Nephron progenitor cell (in vitro differentiated cells): Measurements from ENCODE around the gene DNAJC28.

Experiments used
- DNase-seq: peaks from one replicate; pipeline ENCODE4 v3.0.0; 2021
- H3K27ac Mint-ChIP-seq: 2 replicates; pipeline ENCODE4 v1.8.0; 2021; ENCODE audit warnings: mild to moderate bottlenecking, moderate library complexity, mixed read lengths
- H3K27me3 Mint-ChIP-seq: 2 replicates; pipeline ENCODE4 v1.8.0; 2021; ENCODE audit warnings: mild to moderate bottlenecking, low read depth, mixed read lengths; ENCODE audit not compliant: poor library complexity
- H3K36me3 Mint-ChIP-seq: 2 replicates; pipeline ENCODE4 v1.8.0; 2021; ENCODE audit warnings: low read depth, mixed read lengths
- H3K4me1 Mint-ChIP-seq: 2 replicates; pipeline ENCODE4 v1.8.0; 2021; ENCODE audit warnings: mixed read lengths
- H3K4me3 Mint-ChIP-seq: 2 replicates; pipeline ENCODE4 v1.8.0; 2021; ENCODE audit warnings: mild to moderate bottlenecking, moderate library complexity, mixed read lengths
- H3K9me3 Mint-ChIP-seq: 2 replicates; pipeline ENCODE4 v1.8.0; 2021; ENCODE audit warnings: mild to moderate bottlenecking, moderate library complexity, mixed read lengths
- CTCF ChIP-seq: fragments of 200-600 bp; sonication (generic); IDR thresholded peaks from 2 replicates; pipeline ENCODE4 v1.5.0; 2021; ENCODE audit warnings: antibody characterized with exemption

The DNAJC28 gene

GRCh38 chr21:33493756-33494155, 2.2 kb upstream of the DNAJC28 start:
- Mint-ChIP-seq H3K27ac (no peak overlapping the region), H3K27me3 (peaks cover 10% of the 10 kb centered on the region), H3K36me3 (peaks cover 6% of the 10 kb centered on the region), H3K4me1 (peaks cover 14% of the 10 kb centered on the region), H3K4me3 (no peak overlapping the region), H3K9me3 (no peaks in the 10 kb centered on the region)
- TF ChIP-seq CTCF: no peak
- DNase-seq: no peak

GRCh38 chr21:33492571-33492970, 1.1 kb upstream of the DNAJC28 start:
- TF ChIP-seq CTCF: no peak
- Mint-ChIP-seq H3K27me3 (peaks cover 10% of the 10 kb centered on the region), H3K4me1 (peaks cover 14% of the 10 kb centered on the region), H3K4me3 (peak overlapping the region; percentile 54), H3K36me3 (peaks cover 13% of the 10 kb centered on the region), H3K27ac (no peak overlapping the region), H3K9me3 (no peaks in the 10 kb centered on the region)
- no peak for DNase-seq

- Mint-ChIP-seq H3K9me3 (no peaks in the 10 kb centered on the region), H3K27me3 (peaks cover 7% of the 10 kb centered on the region), H3K27ac (no peak overlapping the region), H3K36me3 (peaks cover 13% of the 10 kb centered on the region), H3K4me3 (peak overlapping the region; percentile 94), H3K4me1 (peaks cover 14% of the 10 kb centered on the region)
- no peak for DNase-seq
- TF ChIP-seq CTCF: no peak
Measured at GRCh38 chr21:33490991-33491372, 534 bp downstream of the DNAJC28 start.

- Mint-ChIP-seq H3K4me3 (no peak overlapping the region), H3K27me3 (peaks cover 3% of the 10 kb centered on the region), H3K4me1 (peaks cover 14% of the 10 kb centered on the region), H3K36me3 (peaks cover 13% of the 10 kb centered on the region), H3K9me3 (no peaks in the 10 kb centered on the region), H3K27ac (no peak overlapping the region)
- TF ChIP-seq CTCF: no peak
- no peak for DNase-seq
Measured at GRCh38 chr21:33488936-33489335, 2.6 kb downstream of the DNAJC28 start.

GRCh38 chr21:33487996-33488395, 3.5 kb downstream of the DNAJC28 start:
- Mint-ChIP-seq H3K27ac (no peak overlapping the region), H3K4me3 (no peak overlapping the region), H3K9me3 (no peaks in the 10 kb centered on the region), H3K36me3 (peaks cover 13% of the 10 kb centered on the region), H3K4me1 (peaks cover 14% of the 10 kb centered on the region), H3K27me3 (peaks cover 3% of the 10 kb centered on the region)
- DNase-seq: no peak
- no peak for TF ChIP-seq CTCF

GRCh38 chr21:33481314-33481943, 10.1 kb downstream of the DNAJC28 start:
- Mint-ChIP-seq H3K9me3 (no peaks in the 10 kb centered on the region), H3K4me1 (peaks cover 23% of the 10 kb centered on the region), H3K36me3 (peaks cover 7% of the 10 kb centered on the region), H3K27me3 (peaks cover 18% of the 10 kb centered on the region), H3K27ac (no peak overlapping the region), H3K4me3 (peak overlapping the region; percentile 90)
- DNase-seq: no peak
- TF ChIP-seq CTCF: no peak
